OCI-LY1 (cell line): Measurements from ENCODE around the gene UPF1.

Experiments
- EZH2 ChIP-seq: fragments of 200-600 bp; sonication (generic), shearing (Covaris generic); IDR thresholded peaks from 2 replicates; pipeline ENCODE4 v1.8.0; 2017; ENCODE audit warnings: borderline replicate concordance, mixed run types, mild to moderate bottlenecking, antibody characterized with exemption, low read length, moderate library complexity, mixed read lengths
- TF ChIP-seq, protein P1 (sequence below): fragments of 200-600 bp; sonication (generic), shearing (Covaris generic); IDR thresholded peaks from 2 replicates; pipeline ENCODE4 v1.5.1; 2017; ENCODE audit warnings: mild to moderate bottlenecking, antibody characterized with exemption, low read length, moderate library complexity, mixed read lengths

GRCh38 chr19:18869781-18870530 lies 38.2 kb downstream of the UPF1 start:
- TF ChIP-seq, protein P1, sequence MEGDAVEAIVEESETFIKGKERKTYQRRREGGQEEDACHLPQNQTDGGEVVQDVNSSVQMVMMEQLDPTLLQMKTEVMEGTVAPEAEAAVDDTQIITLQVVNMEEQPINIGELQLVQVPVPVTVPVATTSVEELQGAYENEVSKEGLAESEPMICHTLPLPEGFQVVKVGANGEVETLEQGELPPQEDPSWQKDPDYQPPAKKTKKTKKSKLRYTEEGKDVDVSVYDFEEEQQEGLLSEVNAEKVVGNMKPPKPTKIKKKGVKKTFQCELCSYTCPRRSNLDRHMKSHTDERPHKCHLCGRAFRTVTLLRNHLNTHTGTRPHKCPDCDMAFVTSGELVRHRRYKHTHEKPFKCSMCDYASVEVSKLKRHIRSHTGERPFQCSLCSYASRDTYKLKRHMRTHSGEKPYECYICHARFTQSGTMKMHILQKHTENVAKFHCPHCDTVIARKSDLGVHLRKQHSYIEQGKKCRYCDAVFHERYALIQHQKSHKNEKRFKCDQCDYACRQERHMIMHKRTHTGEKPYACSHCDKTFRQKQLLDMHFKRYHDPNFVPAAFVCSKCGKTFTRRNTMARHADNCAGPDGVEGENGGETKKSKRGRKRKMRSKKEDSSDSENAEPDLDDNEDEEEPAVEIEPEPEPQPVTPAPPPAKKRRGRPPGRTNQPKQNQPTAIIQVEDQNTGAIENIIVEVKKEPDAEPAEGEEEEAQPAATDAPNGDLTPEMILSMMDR: no peak
- TF ChIP-seq EZH2: no peak
